Ovary (tissue), 9 donors: ENCODE measurements around the gene SORCS2. TPM values are rescaled to one million over a fixed set of nuclear protein-coding genes. Genes with fewer than 3 reads are reported as not detected.

Experiments used
- DNase-seq, 5 donors: peaks; one replicate each; pipeline ENCODE4 v3.0.0-alpha.2; 2019 to 2020
- H3K27ac ChIP-seq, 2 donors: fragments of 200-600 bp; one replicate each; pipeline versions ENCODE4 v1.5.1 to v1.8.0; 2019 to 2022
- H3K27me3 ChIP-seq: fragments of 200-600 bp; one replicate; pipeline ENCODE4 v1.8.0; 2022
- H3K36me3 ChIP-seq: fragments of 200-600 bp; sonication (generic); one replicate; pipeline ENCODE4 v1.5.1; 2019
- H3K4me1 ChIP-seq: one replicate; pipeline ENCODE4 v1.8.1; 2013; ENCODE audit warnings: mild to moderate bottlenecking, moderate library complexity; ENCODE audit not compliant: insufficient read depth
- H3K4me3 ChIP-seq: fragments of 200-600 bp; sonication (generic); one replicate; pipeline ENCODE4 v1.5.1; 2017
- H3K9me3 ChIP-seq, 2 donors: fragments of 200-600 bp in 1 of 2; sonication (generic) in 1 of 2; one replicate each; pipeline versions ENCODE4 v1.5.1 to v1.8.1; 2013 to 2019; ENCODE audit warnings: mild to moderate bottlenecking in 1 of 2, moderate library complexity in 1 of 2
- CTCF ChIP-seq, 3 donors: fragments of 450-650 bp in 2 of 3; fragments of 200-600 bp in 1 of 3; IDR thresholded peaks; one replicate each; pipeline versions ENCODE4 v1.5.1 to v1.8.0; 2016 to 2022; ENCODE audit warnings: antibody characterized with exemption in 3 of 3, mild to moderate bottlenecking in 1 of 3
- EP300 ChIP-seq: sonication (generic); formaldehyde crosslinking; IDR thresholded peaks from one replicate; pipeline ENCODE4 v1.6.1; 2017; ENCODE audit warnings: antibody characterized with exemption
- POLR2A ChIP-seq: fragments of 450-650 bp; IDR thresholded peaks from one replicate; pipeline ENCODE4 v1.6.1; 2017; ENCODE audit warnings: antibody characterized with exemption, mild to moderate bottlenecking, moderate library complexity
- WGBS, 3 donors: extraction: QIAGEN DNeasy Blood & Tissue Kit in 1 of 3; methylation state at CpG; one replicate each; pipeline versions ENCODE4 v1.1.5 to v1.1.7; 2013 to 2017; 5-methylcytosine and 5-hydroxymethylcytosine counted together
- intact Hi-C, 4 donors: fragments of 100-400 bp; cut with DNase I; formaldehyde crosslinking; loops; one replicate each; pipeline versions ENCODE4 v1.11.0 to v1.15.1; 2022 to 2023
- polyA plus RNA-seq, 2 donors: library from polyadenylated mRNA; stranded (reverse); fragments of 200-250 nt in 1 of 2; fragments of 350-450 nt in 1 of 2; fragmentation: Illumina TruSeq in 1 of 2; extraction: RNeasy Lipid Tissue Mini Kit (QIAGEN cat#74804) in 1 of 2; gene quantifications; one replicate each; pipeline ENCODE4 v1.2.3, GENCODE V29; 2013 to 2014
- total RNA-seq, 7 donors: library from RNA; depleted of rRNA in 2 of 7; stranded (reverse); fragments of >200 nt in 2 of 7; fragmentation: NEBNext Ultra II Directional in 3 of 7; extraction: Animal tissue kit (Norgen Biotek cat#: 25700) in 3 of 7; gene quantifications; one replicate each; pipeline versions ENCODE4 v1.1.0 to v1.2.4, GENCODE V29; 2016 to 2023
- donor health status: DM: no; HTN: no; CAD: no; lungs with moderate emphysema.
- donor health status: DM: no; HTN: no; CAD: no.
- donor health status: Bipolar disorder and iron deficiency.
- donor health status: DM: yes; HTN: yes; CAD: no.
- donor health status: DM: no; HTN: no; CAD: no.
- donor health status: DM: yes; HTN: yes; CAD: no.

SORCS2 gene
- total and polyA plus RNA-seq, 9 donors: 0.60 to 23.9 (median 7.1) TPM

GRCh38 chr4:7266525-7267292, 74.4 kb downstream of the SORCS2 start:
- whole genome bisulfite sequencing, 3 donors: 85 to 87% (median 85%) methylated on average over 18 of the region's 18 CpGs
- intact Hi-C loops: no loop called here
- Histone ChIP-seq H3K27ac (no peak overlapping the region), H3K4me3 (no peak overlapping the region), H3K4me1 (no peaks in the 10 kb centered on the region), H3K9me3 (no peaks in the 10 kb centered on the region), H3K27me3 (no peaks in the 10 kb centered on the region), H3K36me3 (no peaks in the 10 kb centered on the region)
- no peak for TF ChIP-seq CTCF (IDR thresholded peaks at IDR 0.05)
- no peak for TF ChIP-seq EP300
- no peak for TF ChIP-seq POLR2A
- DNase-seq: no peak

GRCh38 chr4:7267829-7268228, 75.5 kb downstream of the SORCS2 start:
- Histone ChIP-seq H3K4me1 (no peaks in the 10 kb centered on the region), H3K27me3 (no peaks in the 10 kb centered on the region), H3K36me3 (no peaks in the 10 kb centered on the region), H3K4me3 (no peak overlapping the region), H3K9me3 (no peaks in the 10 kb centered on the region), H3K27ac (no peak overlapping the region)
- WGBS, 3 donors: 93 to 95% (median 94%) methylated on average over 6 to 7 of the region's 7 CpGs
- intact Hi-C loops: no loop called here
- DNase-seq: no peak
- TF ChIP-seq POLR2A (no peak), EP300 (no peak), CTCF (IDR thresholded peaks at IDR 0.05) (no peak)

- H3K9me3 ChIP-seq: no peaks in the 10 kb centered on the region
- intact Hi-C loops: no loop called here
- H3K36me3 ChIP-seq: no peaks in the 10 kb centered on the region
- H3K4me3 ChIP-seq: no peak overlapping the region
- no peak for DNase-seq
- TF ChIP-seq CTCF (IDR thresholded peaks at IDR 0.05): no peak
- no peak for TF ChIP-seq EP300
- no peak for TF ChIP-seq POLR2A
- WGBS, 3 donors: 89 to 96% (median 95%) methylated on average over 10 of the region's 10 CpGs
- no peaks in the 10 kb centered on the region for H3K27me3 ChIP-seq
- no peak overlapping the region for H3K27ac ChIP-seq
- no peaks in the 10 kb centered on the region for H3K4me1 ChIP-seq
These were observed 76.6 kb downstream of the SORCS2 start for GRCh38 chr4:7268941-7269340.

GRCh38 chr4:7270121-7270520, 77.8 kb downstream of the SORCS2 start:
- Histone ChIP-seq H3K27me3 (no peaks in the 10 kb centered on the region), H3K4me1 (no peaks in the 10 kb centered on the region), H3K9me3 (no peaks in the 10 kb centered on the region), H3K27ac (no peak overlapping the region), H3K36me3 (no peaks in the 10 kb centered on the region), H3K4me3 (no peak overlapping the region)
- no peak for DNase-seq
- intact Hi-C loops: no loop called here
- 96 to 98% (median 98%) methylated on average over 17 of the region's 17 CpGs for WGBS, 3 donors
- TF ChIP-seq POLR2A (no peak), EP300 (no peak), CTCF (IDR thresholded peaks at IDR 0.05) (no peak)
